AG09309 (cell line): ENCODE measurements around the gene MUC2.

Experiments used
- DNase-seq: peaks from one replicate; pipeline ENCODE4 v3.0.0-alpha.2; 2010; ENCODE audit warnings: low read depth
- H3K4me3 ChIP-seq: 2 replicates; pipeline ENCODE4 v1.5.1; 2011; ENCODE audit warnings: mild to moderate bottlenecking, low read depth, low read length, moderate library complexity; ENCODE audit not compliant: control insufficient read depth
- TF ChIP-seq, protein P1 (sequence below): IDR thresholded peaks from 2 replicates; pipeline ENCODE4 v1.5.1; 2011; ENCODE audit warnings: mild to moderate bottlenecking, low read depth, low read length, inconsistent platforms; ENCODE audit not compliant: insufficient read depth, control insufficient read depth; ENCODE audit errors: missing control alignments

The MUC2 gene

DNA sequence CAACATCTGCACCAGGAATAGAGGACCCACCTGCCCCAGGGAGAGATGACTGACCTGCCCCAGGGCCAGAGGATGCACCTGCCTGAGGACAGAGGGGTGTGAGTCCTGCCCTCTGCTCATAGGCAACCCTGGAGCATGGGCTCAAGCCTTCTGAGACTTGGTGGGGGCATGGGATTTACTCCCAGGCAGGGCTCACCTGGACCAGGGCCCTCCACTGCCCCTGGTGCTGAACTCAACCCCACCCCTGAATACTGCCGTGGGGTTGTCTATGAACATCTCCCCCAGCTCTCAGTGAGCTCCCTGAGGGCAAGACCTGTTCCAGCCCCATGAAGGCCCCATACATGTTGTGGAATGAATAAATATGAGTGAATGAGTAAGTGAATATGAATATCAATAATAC lies 49.3 kb downstream of the MUC2 start:
- DNase-seq: no peak
- no peak overlapping the region for H3K4me3 ChIP-seq
- TF ChIP-seq, protein P1, sequence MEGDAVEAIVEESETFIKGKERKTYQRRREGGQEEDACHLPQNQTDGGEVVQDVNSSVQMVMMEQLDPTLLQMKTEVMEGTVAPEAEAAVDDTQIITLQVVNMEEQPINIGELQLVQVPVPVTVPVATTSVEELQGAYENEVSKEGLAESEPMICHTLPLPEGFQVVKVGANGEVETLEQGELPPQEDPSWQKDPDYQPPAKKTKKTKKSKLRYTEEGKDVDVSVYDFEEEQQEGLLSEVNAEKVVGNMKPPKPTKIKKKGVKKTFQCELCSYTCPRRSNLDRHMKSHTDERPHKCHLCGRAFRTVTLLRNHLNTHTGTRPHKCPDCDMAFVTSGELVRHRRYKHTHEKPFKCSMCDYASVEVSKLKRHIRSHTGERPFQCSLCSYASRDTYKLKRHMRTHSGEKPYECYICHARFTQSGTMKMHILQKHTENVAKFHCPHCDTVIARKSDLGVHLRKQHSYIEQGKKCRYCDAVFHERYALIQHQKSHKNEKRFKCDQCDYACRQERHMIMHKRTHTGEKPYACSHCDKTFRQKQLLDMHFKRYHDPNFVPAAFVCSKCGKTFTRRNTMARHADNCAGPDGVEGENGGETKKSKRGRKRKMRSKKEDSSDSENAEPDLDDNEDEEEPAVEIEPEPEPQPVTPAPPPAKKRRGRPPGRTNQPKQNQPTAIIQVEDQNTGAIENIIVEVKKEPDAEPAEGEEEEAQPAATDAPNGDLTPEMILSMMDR: no peak
